Posterior cingulate gyrus (tissue), 11 donors: ENCODE results near the gene TTLL1.

Experiments
- DNase-seq, 10 donors: peaks; one replicate each; pipeline versions ENCODE4 v3.0.0 to v3.0.0-alpha.2; 2020 to 2021; ENCODE audit warnings: mixed read lengths in 3 of 10
- intact Hi-C: fragments of 100-400 bp; cut with DNase I; formaldehyde crosslinking; loops from one replicate; pipeline ENCODE4 v1.15.1; 2023

TTLL1 gene

GRCh38 chr22:43088984-43089717, at the start of gene TTLL1:
Gene TTLL1 (minus strand): TSS chr22:43089391. CDS start chr22:43075586, 13,805 bp downstream.
- intact Hi-C loops = loop anchor here (2.0 kb wide), 1 partner anchor 54 kb away; the partner anchor contains the start of gene MCAT
- peak; percentile 75 to 99 (median 89) for DNase-seq

- intact Hi-C loops = no loop called here
- DNase-seq = peak in 1 of 10 donors; percentile 71
Measured at GRCh38 chr22:43136801-43137200, 47.6 kb upstream of the TTLL1 start.

GRCh38 chr22:43136255-43136654, 47.1 kb upstream of the TTLL1 start:
- intact Hi-C loops = no loop called here
- peak in 3 of 10 donors; percentile 26 to 75 (median 27) for DNase-seq

- intact Hi-C loops = no loop called here
- DNase-seq = peak in 1 of 10 donors; percentile 80
Measured at GRCh38 chr22:43135565-43135964, 46.4 kb upstream of the TTLL1 start.

GRCh38 chr22:43134553-43134952, 45.4 kb upstream of the TTLL1 start:
- intact Hi-C loops = no loop called here
- DNase-seq = no peak

- intact Hi-C loops = no loop called here
- DNase-seq = no peak
Measured at GRCh38 chr22:43133401-43133800, 44.2 kb upstream of the TTLL1 start.

GRCh38 chr22:43131773-43132501, 42.7 kb upstream of the TTLL1 start:
- intact Hi-C loops = no loop called here
- peak in 1 of 10 donors; percentile 69 for DNase-seq

- peak in 1 of 10 donors; percentile 61 for DNase-seq
- intact Hi-C loops = no loop called here
Measured at GRCh38 chr22:43129426-43130425, 40.5 kb upstream of the TTLL1 start.

- intact Hi-C loops = no loop called here
- peak in 1 of 10 donors; percentile 69 for DNase-seq
Measured at GRCh38 chr22:43128928-43129424, 39.8 kb upstream of the TTLL1 start.

GRCh38 chr22:43128116-43128515, 38.9 kb upstream of the TTLL1 start:
- peak in 1 of 10 donors; percentile 74 for DNase-seq
- intact Hi-C loops = no loop called here

- DNase-seq = peak in 1 of 10 donors; percentile 79
- intact Hi-C loops = no loop called here
Measured at GRCh38 chr22:43127166-43127908, 38.1 kb upstream of the TTLL1 start.

GRCh38 chr22:43126501-43127165, 37.4 kb upstream of the TTLL1 start:
- intact Hi-C loops = no loop called here
- no peak for DNase-seq

GRCh38 chr22:43118953-43119458, 29.8 kb upstream of the TTLL1 start:
- DNase-seq = no peak
- intact Hi-C loops = no loop called here

GRCh38 chr22:43118024-43118849, 29.0 kb upstream of the TTLL1 start:
- peak in 1 of 10 donors; percentile 65 for DNase-seq
- intact Hi-C loops = no loop called here

- intact Hi-C loops = no loop called here
- DNase-seq = no peak
Measured at GRCh38 chr22:43116932-43117331, 27.7 kb upstream of the TTLL1 start.

- intact Hi-C loops = no loop called here
- DNase-seq = no peak
Measured at GRCh38 chr22:43114958-43115357, 25.8 kb upstream of the TTLL1 start.

- peak in 1 of 10 donors; percentile 68 for DNase-seq
- intact Hi-C loops = no loop called here
Measured at GRCh38 chr22:43113526-43114251, 24.5 kb upstream of the TTLL1 start.
